Measurements from ENCODE around the gene DHX30. TPM values are rescaled to one million over a fixed set of nuclear protein-coding genes. Genes with fewer than 3 reads are reported as not detected.
"Not testable (repeated sequence)": the region's sequence is repeated elsewhere in the genome, so short reads cannot be mapped to it uniquely, and the experiment has no call there.

DHX30 gene
- total RNA-seq, 1 donor from 2014 or later: 50.0 TPM

- H3K9me3 ChIP-seq (ENCODE audit: insufficient read depth, low read depth, low read length): no peaks in the 10 kb centered on the region
Measured at GRCh38 chr3:47885168-47885567, 82.2 kb downstream of the DHX30 start.

GRCh38 chr3:47887991-47888390 lies 85.1 kb downstream of the DHX30 start:
- H3K4me1 ChIP-seq (ENCODE audit: insufficient read depth, low read length); H2AFZ ChIP-seq (ENCODE audit: low read depth, low read length); H3K27me3 Mint-ChIP-seq (ENCODE audit: low read depth, unreplicated experiment); H3K9ac ChIP-seq (ENCODE audit: low read length); H3K27ac ChIP-seq (ENCODE audit: low read depth, low read length); H3K27ac Mint-ChIP-seq (ENCODE audit: unreplicated experiment); DNase-seq (ENCODE audit: low read depth); H3K9me3 Mint-ChIP-seq (ENCODE audit: unreplicated experiment); H3K4me3 ChIP-seq (ENCODE audit: insufficient read depth, low read depth, low read length); H3K4me3 Mint-ChIP-seq (ENCODE audit: unreplicated experiment); FAIRE-seq; H3K27me3 ChIP-seq (ENCODE audit: insufficient read depth, low read length); H3K9me3 ChIP-seq (ENCODE audit: insufficient read depth, low read depth, low read length); H3K4me2 ChIP-seq (ENCODE audit: low read length): not testable (repeated sequence)
- H3K36me3 ChIP-seq (ENCODE audit: insufficient read depth, low read length): peaks cover 18% of the 10 kb centered on the region
- peaks cover 28% of the 10 kb centered on the region for H3K4me1 Mint-ChIP-seq (ENCODE audit: low read depth, unreplicated experiment)
- peaks cover 19% of the 10 kb centered on the region for H3K79me2 ChIP-seq (ENCODE audit: insufficient read depth, low read length)
- peaks cover 47% of the 10 kb centered on the region for H3K36me3 Mint-ChIP-seq (ENCODE audit: low read depth, unreplicated experiment)
- peaks cover 59% of the 10 kb centered on the region for H4K20me1 ChIP-seq (ENCODE audit: insufficient read depth, low read length)

More at GRCh38 chr3:47885168-47885567, 82.2 kb downstream of the DHX30 start:
- Histone ChIP-seq H3K79me2 (ENCODE audit: insufficient read depth, low read length) (peaks cover 12% of the 10 kb centered on the region), H3K9ac (ENCODE audit: low read length) (no peak overlapping the region), H3K36me3 (ENCODE audit: insufficient read depth, low read length) (peaks cover 3% of the 10 kb centered on the region), H3K4me2 (ENCODE audit: low read length) (no peak overlapping the region), H3K27me3 (ENCODE audit: insufficient read depth, low read length) (no peaks in the 10 kb centered on the region), H2AFZ (ENCODE audit: low read depth, low read length) (no peak overlapping the region), H4K20me1 (ENCODE audit: insufficient read depth, low read length) (peaks cover 33% of the 10 kb centered on the region), H3K27ac (ENCODE audit: low read depth, low read length) (no peak overlapping the region), H3K4me1 (ENCODE audit: insufficient read depth, low read length) (no peaks in the 10 kb centered on the region), H3K4me3 (ENCODE audit: insufficient read depth, low read depth, low read length) (no peak overlapping the region)
- FAIRE-seq (no peak), DNase-seq (ENCODE audit: low read depth) (no peak)
- no peak for TF ChIP-seq CTCF (IDR thresholded peaks at IDR 0.05; ENCODE audit: insufficient read depth, low read depth, low read length)
- no peak for TF ChIP-seq EZH2 (IDR thresholded peaks at IDR 0.05; ENCODE audit: insufficient read depth, low read length)
- Mint-ChIP-seq H3K27ac (ENCODE audit: unreplicated experiment) (no peak overlapping the region), H3K4me3 (ENCODE audit: unreplicated experiment) (no peak overlapping the region), H3K4me1 (ENCODE audit: low read depth, unreplicated experiment) (peaks cover 17% of the 10 kb centered on the region), H3K27me3 (ENCODE audit: low read depth, unreplicated experiment) (no peaks in the 10 kb centered on the region), H3K36me3 (ENCODE audit: low read depth, unreplicated experiment) (peaks cover 42% of the 10 kb centered on the region), H3K9me3 (ENCODE audit: unreplicated experiment) (peaks cover 2% of the 10 kb centered on the region)

- H4K20me1 ChIP-seq (ENCODE audit: insufficient read depth, low read length): peaks cover 64% of the 10 kb centered on the region
- H3K27ac Mint-ChIP-seq (ENCODE audit: unreplicated experiment): no peak overlapping the region
- H2AFZ ChIP-seq (ENCODE audit: low read depth, low read length): no peak overlapping the region
- peaks cover 44% of the 10 kb centered on the region for H3K36me3 Mint-ChIP-seq (ENCODE audit: low read depth, unreplicated experiment)
- H3K27me3 Mint-ChIP-seq (ENCODE audit: low read depth, unreplicated experiment): no peaks in the 10 kb centered on the region
- H3K36me3 ChIP-seq (ENCODE audit: insufficient read depth, low read length): peaks cover 21% of the 10 kb centered on the region
- H3K4me1 Mint-ChIP-seq (ENCODE audit: low read depth, unreplicated experiment): peaks cover 31% of the 10 kb centered on the region
- TF ChIP-seq EZH2 (IDR thresholded peaks at IDR 0.05; ENCODE audit: insufficient read depth, low read length) (no peak), CTCF (IDR thresholded peaks at IDR 0.05; ENCODE audit: insufficient read depth, low read depth, low read length) (no peak)
- DNase-seq (ENCODE audit: low read depth) (no peak), FAIRE-seq (no peak)
- H3K9me3 Mint-ChIP-seq (ENCODE audit: unreplicated experiment): peaks cover 2% of the 10 kb centered on the region
- H3K4me3 ChIP-seq (ENCODE audit: insufficient read depth, low read depth, low read length): no peak overlapping the region
- H3K9ac ChIP-seq (ENCODE audit: low read length): no peak overlapping the region
- no peak overlapping the region for H3K27ac ChIP-seq (ENCODE audit: low read depth, low read length)
- no peak overlapping the region for H3K4me3 Mint-ChIP-seq (ENCODE audit: unreplicated experiment)
- H3K27me3 ChIP-seq (ENCODE audit: insufficient read depth, low read length): no peaks in the 10 kb centered on the region
- no peaks in the 10 kb centered on the region for H3K4me1 ChIP-seq (ENCODE audit: insufficient read depth, low read length)
- H3K4me2 ChIP-seq (ENCODE audit: low read length): no peak overlapping the region
- peaks cover 19% of the 10 kb centered on the region for H3K79me2 ChIP-seq (ENCODE audit: insufficient read depth, low read length)
- no peaks in the 10 kb centered on the region for H3K9me3 ChIP-seq (ENCODE audit: insufficient read depth, low read depth, low read length)
Measured at GRCh38 chr3:47888986-47889757, 86.2 kb downstream of the DHX30 start.

Measured in astrocyte (in vitro differentiated cells and primary cell).